ENCODE results near the gene PPM1A.

DNA sequence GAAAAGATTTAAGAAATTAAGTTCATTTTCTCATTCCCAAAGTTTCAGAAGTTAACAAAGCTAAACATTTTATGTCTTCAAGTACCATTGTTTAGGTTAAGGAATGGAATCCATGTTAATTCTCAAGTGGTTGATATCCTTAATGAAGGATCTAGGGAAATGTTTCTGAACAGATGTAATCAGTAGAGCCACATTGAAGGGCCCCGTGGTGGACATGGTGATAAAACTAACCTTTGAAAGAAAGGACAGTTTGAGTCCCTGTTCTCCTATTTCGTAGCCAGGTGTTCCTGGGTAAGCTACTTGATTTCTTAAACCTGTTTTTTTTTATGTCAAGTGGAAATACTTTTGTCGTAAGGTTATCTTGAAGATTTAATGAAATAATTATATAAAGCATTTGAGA lies 4.6 kb downstream of the PPM1A start:
- TF ChIP-seq CTCF (IDR thresholded peaks at IDR 0.05) (no peak), EZH2 (IDR thresholded peaks at IDR 0.05; ENCODE audit: borderline replicate concordance, insufficient read depth, low read depth, low read length, poor library complexity, severe bottlenecking) (no peak)

All from B cell (primary cell).